Smooth muscle cell (in vitro differentiated cells): Measurements from ENCODE around the gene RAB26. TPM values are rescaled to one million over a fixed set of nuclear protein-coding genes. Genes with fewer than 3 reads are reported as not detected.

Experiments
- DNase-seq: peaks from one replicate; lab custom pipeline; 2025; ENCODE audit not compliant: unreplicated experiment; lab: John Stamatoyannopoulos, UW
- H2AFZ ChIP-seq: fragments of 200-600 bp; sonication (generic); 2 replicates; pipeline ENCODE4 v1.6.0; 2016; ENCODE audit warnings: antibody characterized with exemption, low read depth, mild to moderate bottlenecking
- H3F3A ChIP-seq: fragments of 200-600 bp; sonication (generic); 2 replicates; pipeline ENCODE4 v1.6.0; 2017; ENCODE audit warnings: antibody characterized with exemption, low read depth
- H3K27ac ChIP-seq: fragments of 200-600 bp; sonication (generic); 2 replicates; pipeline ENCODE4 v1.5.1; 2016; ENCODE audit warnings: low read depth, mild to moderate bottlenecking
- H3K27me3 ChIP-seq: fragments of 200-600 bp; sonication (generic); 2 replicates; pipeline ENCODE4 v1.6.1; 2016; ENCODE audit warnings: low read depth, mild to moderate bottlenecking
- H3K36me3 ChIP-seq: fragments of 200-600 bp; sonication (generic); 2 replicates; pipeline ENCODE4 v1.5.1; 2016; ENCODE audit warnings: low read depth
- H3K4me1 ChIP-seq: fragments of 200-600 bp; sonication (generic); 2 replicates; pipeline ENCODE4 v1.5.1; 2016; ENCODE audit warnings: low read depth
- H3K4me2 ChIP-seq: fragments of 200-600 bp; sonication (generic); 2 replicates; pipeline ENCODE4 v1.6.0; 2016; ENCODE audit warnings: mild to moderate bottlenecking
- H3K4me3 ChIP-seq: fragments of 200-600 bp; sonication (generic); 2 replicates; pipeline ENCODE4 v1.5.1; 2016; ENCODE audit warnings: mild to moderate bottlenecking
- H3K79me2 ChIP-seq: fragments of 200-600 bp; sonication (generic); 2 replicates; pipeline ENCODE4 v1.6.0; 2016; ENCODE audit warnings: low read depth, mild to moderate bottlenecking
- H3K9ac ChIP-seq: fragments of 200-600 bp; sonication (generic); 2 replicates; pipeline ENCODE4 v1.6.0; 2016; ENCODE audit warnings: low read depth
- H3K9me3 ChIP-seq: fragments of 200-600 bp; sonication (generic); replicated peaks from 2 replicates; pipeline ENCODE4 v1.5.1; 2016; ENCODE audit warnings: low read depth
- H4K20me1 ChIP-seq: fragments of 200-600 bp; sonication (generic); 2 replicates; pipeline ENCODE4 v1.6.0; 2016; ENCODE audit warnings: low read depth
- CTCF ChIP-seq: fragments of 200-600 bp; sonication (generic); IDR thresholded peaks from 2 replicates; pipeline ENCODE4 v1.5.1; 2017; ENCODE audit warnings: borderline replicate concordance, mild to moderate bottlenecking, antibody characterized with exemption; ENCODE audit not compliant: insufficient read depth, poor library complexity, severe bottlenecking
- WGBS: methylation state at CpG from one replicate; pipeline ENCODE4 v1.1.7; 2016; ENCODE audit warnings: low lambda C conversion rate; 5-methylcytosine and 5-hydroxymethylcytosine counted together
- polyA plus RNA-seq: library from polyadenylated mRNA; unstranded; fragments of >200 nt; fragmentation: Nextera tagmentation; extraction: Ambion mirVana; gene quantifications from 2 replicates; pipeline ENCODE4 v1.2.1, GENCODE V29; 2016
- total RNA-seq: library from RNA; depleted of rRNA; stranded (reverse); fragments of >200 nt; gene quantifications from 2 replicates; pipeline ENCODE4 v1.2.3, GENCODE V29; 2014

The RAB26 gene
- total and polyA plus RNA-seq, 2 experiments from 2014 or later: 1.3 TPM; not detected in 1

GRCh38 chr16:2158262-2158638 is 9.8 kb downstream of the RAB26 start:
- H3K4me1 ChIP-seq: peaks cover 21% of the 10 kb centered on the region
- H3K9ac ChIP-seq: no peak overlapping the region
- H2AFZ ChIP-seq: no peak overlapping the region
- H3K79me2 ChIP-seq: peaks cover 90% of the 10 kb centered on the region
- H3K36me3 ChIP-seq: no peaks in the 10 kb centered on the region
- DNase-seq: no peak
- no peaks in the 10 kb centered on the region for H3K27me3 ChIP-seq
- H3K27ac ChIP-seq: no peak overlapping the region
- no peak overlapping the region for H3K4me3 ChIP-seq
- no peaks in the 10 kb centered on the region for H3F3A ChIP-seq
- 94% methylated on average over 14 of the region's 15 CpGs for WGBS
- H3K4me2 ChIP-seq: no peak overlapping the region
- TF ChIP-seq CTCF: no peak
- H4K20me1 ChIP-seq: peaks cover 88% of the 10 kb centered on the region
- H3K9me3 ChIP-seq: no peaks in the 10 kb centered on the region

DNA sequence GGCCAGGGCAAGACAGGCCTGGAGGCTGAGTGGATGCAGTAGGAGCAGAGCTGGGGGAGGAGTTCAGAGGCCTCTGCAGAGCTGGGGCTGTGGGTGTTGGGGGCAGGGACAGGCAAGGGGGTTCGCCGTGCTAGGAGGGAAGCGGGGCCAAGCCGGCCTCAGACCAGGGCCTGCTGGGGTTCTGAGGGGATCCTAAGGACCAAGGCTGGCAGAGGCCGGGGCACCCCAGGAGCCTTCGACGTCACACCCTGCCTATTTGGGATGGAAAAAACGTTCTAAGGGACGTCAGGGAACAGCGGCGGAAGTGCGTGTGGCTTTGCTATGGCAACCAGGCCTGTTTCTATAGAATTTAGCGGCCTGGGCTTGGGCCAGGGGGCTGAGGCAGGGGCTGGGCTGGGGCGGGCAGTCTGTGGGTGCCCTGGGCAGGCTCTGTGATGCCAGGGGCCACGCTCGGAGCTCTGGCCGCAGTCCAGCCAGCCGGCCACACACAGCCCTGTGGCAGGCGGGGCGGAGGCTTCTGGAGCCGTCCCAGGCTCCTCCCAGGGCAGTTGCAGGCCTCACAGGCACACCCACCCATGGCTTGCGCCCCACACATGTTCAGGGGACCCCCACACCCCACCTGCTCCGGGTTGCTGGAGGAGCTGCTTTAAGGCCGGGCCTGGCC is 10.9 kb downstream of the RAB26 start:
- no peaks in the 10 kb centered on the region for H3K27me3 ChIP-seq
- no peak overlapping the region for H3K4me3 ChIP-seq
- no peak overlapping the region for H2AFZ ChIP-seq
- H3K79me2 ChIP-seq: peaks cover 89% of the 10 kb centered on the region
- no peak overlapping the region for H3K9ac ChIP-seq
- no peak overlapping the region for H3K4me2 ChIP-seq
- 89% methylated on average over 18 of the region's 24 CpGs for WGBS
- TF ChIP-seq CTCF: no peak
- peaks cover 10% of the 10 kb centered on the region for H3K4me1 ChIP-seq
- H3K9me3 ChIP-seq: no peaks in the 10 kb centered on the region
- peaks cover 87% of the 10 kb centered on the region for H4K20me1 ChIP-seq
- no peaks in the 10 kb centered on the region for H3K36me3 ChIP-seq
- no peak overlapping the region for H3K27ac ChIP-seq
- DNase-seq: no peak
- H3F3A ChIP-seq: no peaks in the 10 kb centered on the region

DNA sequence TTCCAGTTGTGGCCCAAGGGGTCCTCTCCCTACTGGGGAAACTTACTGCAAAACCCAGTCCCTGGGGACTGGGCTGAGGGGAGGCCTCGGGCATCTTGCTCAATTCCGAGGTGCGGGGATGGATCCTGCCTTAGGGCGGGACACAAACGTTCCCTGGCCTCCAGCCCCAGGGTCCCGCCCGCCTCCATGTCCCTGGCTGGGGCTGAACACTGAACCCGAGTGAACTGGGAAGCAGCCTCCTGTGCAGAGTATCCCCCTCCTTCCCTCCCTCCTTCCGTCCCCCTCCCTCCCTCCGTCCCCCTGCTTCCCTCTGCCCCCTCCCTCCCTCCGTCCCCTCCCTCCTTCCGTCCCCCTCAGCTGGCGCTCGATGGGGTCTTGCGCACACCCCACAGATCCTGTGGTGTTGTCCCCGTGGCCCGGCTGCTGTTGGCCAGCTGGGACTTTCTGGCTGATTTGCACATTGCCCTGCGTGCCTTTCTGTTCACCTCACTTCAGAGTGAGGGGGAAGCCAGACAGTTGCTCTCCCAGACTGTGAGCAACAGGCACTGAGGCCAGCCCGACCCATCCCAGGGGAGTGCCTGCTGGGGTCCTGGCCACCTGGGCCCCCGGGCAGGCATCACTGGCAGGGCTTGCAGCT is 12.6 kb downstream of the RAB26 start:
- DNase-seq: no peak
- Histone ChIP-seq H2AFZ (no peak overlapping the region), H3K4me2 (no peak overlapping the region), H3K27me3 (no peaks in the 10 kb centered on the region), H3K4me3 (no peak overlapping the region), H3K9me3 (no peaks in the 10 kb centered on the region), H3K27ac (no peak overlapping the region), H3K9ac (no peak overlapping the region), H3K4me1 (peaks cover 9% of the 10 kb centered on the region), H3K79me2 (peaks cover 84% of the 10 kb centered on the region), H3F3A (no peaks in the 10 kb centered on the region), H3K36me3 (no peaks in the 10 kb centered on the region), H4K20me1 (peaks cover 82% of the 10 kb centered on the region)
- no peak for TF ChIP-seq CTCF
- WGBS: 89% methylated on average over 7 of the region's 20 CpGs

DNA sequence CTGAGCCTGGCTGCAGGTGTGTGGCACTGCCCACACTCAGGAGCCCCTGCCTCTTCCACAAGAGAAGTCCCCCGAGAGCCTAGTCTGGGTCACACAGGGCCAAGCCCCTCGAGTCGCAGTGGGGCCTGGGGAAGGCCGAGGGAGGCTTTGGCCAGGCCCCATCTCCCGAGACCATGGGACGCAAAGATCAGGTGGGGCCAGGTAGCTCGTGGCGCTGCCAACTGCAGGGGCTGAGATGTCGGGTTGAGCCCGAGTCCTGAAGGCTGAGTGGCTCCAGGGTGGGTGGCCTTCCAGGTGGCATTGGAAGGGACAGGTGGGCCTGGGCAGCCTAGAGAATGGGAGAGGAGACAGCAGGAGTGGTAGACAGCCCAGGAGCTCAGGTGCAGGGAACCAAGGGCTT is 13.5 kb downstream of the RAB26 start:
- no peak overlapping the region for H3K4me2 ChIP-seq
- H3K36me3 ChIP-seq: no peaks in the 10 kb centered on the region
- no peak overlapping the region for H3K4me3 ChIP-seq
- H3K4me1 ChIP-seq: peaks cover 6% of the 10 kb centered on the region
- no peak overlapping the region for H2AFZ ChIP-seq
- H4K20me1 ChIP-seq: peaks cover 82% of the 10 kb centered on the region
- H3K9me3 ChIP-seq: no peaks in the 10 kb centered on the region
- H3K27me3 ChIP-seq: no peaks in the 10 kb centered on the region
- no peak overlapping the region for H3K9ac ChIP-seq
- no peak overlapping the region for H3K27ac ChIP-seq
- no peaks in the 10 kb centered on the region for H3F3A ChIP-seq
- peaks cover 78% of the 10 kb centered on the region for H3K79me2 ChIP-seq
- DNase-seq: no peak
- TF ChIP-seq CTCF: no peak
- 95% methylated on average over 10 of the region's 10 CpGs for WGBS
